NT2/D1 (cell line): Measurements from ENCODE around the gene PAK3.

Source experiments
- SUZ12 ChIP-seq: IDR thresholded peaks from 2 replicates; pipeline ENCODE4 v1.6.1; 2011; ENCODE audit not compliant: insufficient read length, insufficient read depth; ENCODE audit errors: extremely low read depth
- YY1 ChIP-seq: IDR thresholded peaks from 2 replicates; pipeline ENCODE4 v1.6.1; 2011; ENCODE audit not compliant: insufficient read length, insufficient read depth
- ZNF274 ChIP-seq: IDR thresholded peaks from 2 replicates; pipeline ENCODE4 v1.6.1; 2011; ENCODE audit warnings: mild to moderate bottlenecking, low read depth, low read length

DNA sequence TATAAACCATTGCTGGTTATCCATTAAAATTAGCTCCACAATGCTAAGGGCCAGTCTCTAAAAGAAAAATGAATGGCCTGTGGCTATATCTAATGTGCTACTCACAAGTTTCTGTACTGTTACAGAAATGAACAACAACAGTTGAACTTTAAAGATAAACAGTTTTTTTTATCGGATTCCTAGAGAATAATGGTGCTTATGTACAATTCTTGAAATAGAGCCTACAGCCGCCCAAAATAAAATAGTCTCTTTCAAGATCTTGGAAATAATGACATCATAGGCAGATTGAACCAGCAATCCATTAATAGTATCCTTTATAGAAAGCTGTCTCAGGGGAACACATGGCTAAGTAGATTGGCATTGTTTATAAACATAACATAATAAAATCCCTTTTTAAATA, 23.4 kb downstream of the PAK3 start:
- TF ChIP-seq YY1 (no peak), SUZ12 (no peak), ZNF274 (no peak)
